H1 (cell line): Measurements from ENCODE around the gene PEPD. TPM values are rescaled to one million over a fixed set of nuclear protein-coding genes. Genes with fewer than 3 reads are reported as not detected.

Experiments used
- CTCF ChIA-PET: fragments of 300-600 bp; sonication (Branson Sonifier 250); formaldehyde crosslinking; loops from one replicate; lab custom pipeline; 2021; ENCODE audit not compliant: partially characterized antibody; lab: Charles Lee
- POLR2A ChIA-PET: fragments of 300-600 bp; sonication (Branson Sonifier 250); formaldehyde crosslinking; loops from one replicate; lab custom pipeline; 2021; ENCODE audit warnings: inconsistent platforms; ENCODE audit not compliant: partially characterized antibody; lab: Charles Lee
- DNase-seq, 2 experiments: peaks; one replicate each; pipeline versions ENCODE4 v3.0.0 to v3.0.0-alpha.2; 2010 to 2022; ENCODE audit warnings: low spot score in 2 of 2, low read depth in 1 of 2, mixed read lengths in 1 of 2
- FAIRE-seq: peaks from 2 replicates; lab custom pipeline; 2011; peaks lifted over from hg19 to GRCh38; lab: Jason Lieb, UNC
- H2AFZ ChIP-seq: 2 replicates; pipeline ENCODE4 v1.8.1; 2012; ENCODE audit warnings: low read length, inconsistent platforms
- H2AK5ac ChIP-seq: 2 replicates; pipeline ENCODE4 v1.6.1; 2013; ENCODE audit warnings: low read depth, low read length
- H2BK120ac ChIP-seq: replicated peaks from 2 replicates; pipeline ENCODE3; 2013; ENCODE audit warnings: low read depth, low read length, inconsistent platforms
- H2BK12ac ChIP-seq: 2 replicates; pipeline ENCODE4 v1.6.1; 2013; ENCODE audit warnings: low read depth, low read length
- H2BK15ac ChIP-seq: 2 replicates; pipeline ENCODE4 v1.6.1; 2013; ENCODE audit warnings: low read length
- H2BK20ac ChIP-seq: 2 replicates; pipeline ENCODE4 v1.6.1; 2013; ENCODE audit warnings: low read length
- H2BK5ac ChIP-seq: 2 replicates; pipeline ENCODE4 v1.6.1; 2013; ENCODE audit warnings: low read depth, low read length
- H3K14ac ChIP-seq: 2 replicates; pipeline ENCODE4 v1.6.1; 2013; ENCODE audit warnings: inconsistent platforms; ENCODE audit not compliant: insufficient read length
- H3K18ac ChIP-seq: 2 replicates; pipeline ENCODE4 v1.6.1; 2013; ENCODE audit warnings: low read length; ENCODE audit errors: extremely low read depth
- H3K23ac ChIP-seq: 2 replicates; pipeline ENCODE4 v1.6.1; 2013; ENCODE audit warnings: inconsistent platforms; ENCODE audit not compliant: insufficient read length
- H3K23me2 ChIP-seq: 2 replicates; pipeline ENCODE4 v1.6.1; 2013; ENCODE audit warnings: low read depth, low read length
- H3K27ac ChIP-seq: 2 replicates; pipeline ENCODE4 v1.6.1; 2011; ENCODE audit warnings: low read depth, low read length, inconsistent platforms
- H3K27me3 ChIP-seq, 4 experiments: replicated peaks in 1 of 4; 1 replicate in 1 of 4; 2 replicates in 3 of 4; pipeline versions ENCODE4 v1.6.1 to v1.8.1; 2011 to 2013; ENCODE audit warnings: low read length in 3 of 4, mild to moderate bottlenecking in 3 of 4, inconsistent platforms in 2 of 4, mixed read lengths in 2 of 4, moderate library complexity in 1 of 4; ENCODE audit not compliant: control insufficient read depth in 3 of 4, insufficient read depth in 3 of 4; ENCODE audit errors: extremely low read depth in 1 of 4
- H3K36me3 ChIP-seq, 4 experiments: 2 replicates each; pipeline versions ENCODE4 v1.6.1 to v1.8.1; 2011 to 2013; ENCODE audit warnings: mild to moderate bottlenecking in 4 of 4, low read length in 3 of 4, moderate library complexity in 2 of 4, control low read depth in 1 of 4, inconsistent platforms in 1 of 4; ENCODE audit not compliant: insufficient read depth in 4 of 4, control insufficient read depth in 2 of 4
- H3K4ac ChIP-seq: replicated peaks from 2 replicates; pipeline ENCODE3; 2013; ENCODE audit warnings: low read length, low read depth, mixed read lengths, inconsistent platforms; ENCODE audit not compliant: insufficient read length
- H3K4me1 ChIP-seq, 4 experiments: replicated peaks in 1 of 4; 1 replicate in 1 of 4; 2 replicates in 3 of 4; pipeline versions ENCODE4 v1.6.1 to v1.8.1; 2011 to 2013; ENCODE audit warnings: low read length in 3 of 4, inconsistent platforms in 2 of 4, mixed read lengths in 1 of 4; ENCODE audit not compliant: insufficient read depth in 4 of 4, control insufficient read depth in 3 of 4
- H3K4me2 ChIP-seq, 2 experiments: 2 replicates each; pipeline versions ENCODE4 v1.6.1 to v1.8.1; 2011 to 2013; ENCODE audit warnings: low read depth in 2 of 2, low read length in 2 of 2, control low read depth in 1 of 2, inconsistent platforms in 1 of 2, mild to moderate bottlenecking in 1 of 2; ENCODE audit not compliant: insufficient read depth in 1 of 2
- H3K4me3 ChIP-seq, 4 experiments: fragments of 200-600, 300-600 bp in 1 of 4; sonication (generic), shearing (Covaris generic), sonication (Bioruptor Twin) in 1 of 4; 2 replicates each; pipeline versions ENCODE4 v1.5.1 to v1.8.1; 2011 to 2016; ENCODE audit warnings: low read length in 4 of 4, low read depth in 3 of 4, control low read depth in 2 of 4, inconsistent platforms in 2 of 4, mild to moderate bottlenecking in 2 of 4, mixed read lengths in 1 of 4, moderate library complexity in 1 of 4; ENCODE audit not compliant: insufficient read depth in 2 of 4; ENCODE audit errors: extremely low read depth in 1 of 4
- H3K56ac ChIP-seq: replicated peaks from 2 replicates; pipeline ENCODE3; 2013; ENCODE audit warnings: low read depth, mild to moderate bottlenecking, mixed read lengths, low read length, inconsistent platforms; ENCODE audit not compliant: insufficient read length
- H3K79me1 ChIP-seq: 2 replicates; pipeline ENCODE4 v1.6.1; 2013; ENCODE audit warnings: low read depth, low read length, control low read depth
- H3K79me2 ChIP-seq, 2 experiments: 2 replicates each; pipeline versions ENCODE4 v1.6.1 to v1.8.1; 2012 to 2013; ENCODE audit warnings: low read length in 2 of 2, mild to moderate bottlenecking in 2 of 2, inconsistent platforms in 1 of 2; ENCODE audit not compliant: insufficient read depth in 2 of 2, control insufficient read depth in 1 of 2
- H3K9ac ChIP-seq, 4 experiments: replicated peaks in 1 of 4; 1 replicate in 1 of 4; 2 replicates in 3 of 4; pipeline versions ENCODE4 v1.6.1 to v1.8.1; 2011 to 2013; ENCODE audit warnings: low read depth in 3 of 4, low read length in 3 of 4, control low read depth in 2 of 4, mild to moderate bottlenecking in 2 of 4, moderate library complexity in 2 of 4, inconsistent platforms in 1 of 4; ENCODE audit errors: extremely low read depth in 1 of 4
- H3K9me3 ChIP-seq, 2 experiments: 2 replicates each; pipeline versions ENCODE4 v1.6.1 to v1.8.1; 2012 to 2013; ENCODE audit warnings: mild to moderate bottlenecking in 2 of 2, moderate library complexity in 2 of 2, control low read depth in 1 of 2, inconsistent platforms in 1 of 2, low read depth in 1 of 2, low read length in 1 of 2, mixed read lengths in 1 of 2; ENCODE audit not compliant: insufficient read depth in 2 of 2
- H4K20me1 ChIP-seq, 2 experiments: replicated peaks in 1 of 2; 2 replicates each; pipeline versions ENCODE3 to v1.8.1; 2011 to 2013; ENCODE audit warnings: inconsistent platforms in 2 of 2, low read length in 2 of 2, mild to moderate bottlenecking in 1 of 2; ENCODE audit not compliant: insufficient read depth in 2 of 2, control insufficient read depth in 1 of 2
- H4K5ac ChIP-seq: 2 replicates; pipeline ENCODE4 v1.6.1; 2013; ENCODE audit warnings: low read length, low read depth, mixed read lengths, inconsistent platforms; ENCODE audit not compliant: insufficient read length
- H4K8ac ChIP-seq: 2 replicates; pipeline ENCODE4 v1.8.0; 2013; ENCODE audit warnings: mild to moderate bottlenecking, moderate library complexity, low read length, inconsistent platforms; ENCODE audit not compliant: insufficient read depth; ENCODE audit errors: extremely low read depth
- H4K91ac ChIP-seq: replicated peaks from 2 replicates; pipeline ENCODE3; 2013; ENCODE audit warnings: low read length, mixed read lengths, inconsistent platforms; ENCODE audit not compliant: insufficient read length
- ATF2 ChIP-seq: IDR thresholded peaks from 2 replicates; pipeline ENCODE4 v1.6.1; 2012; ENCODE audit warnings: low read length, inconsistent platforms
- BACH1 ChIP-seq: IDR thresholded peaks from 2 replicates; pipeline ENCODE4 v1.6.1; 2012; ENCODE audit warnings: low read length, improper control_type of control experiment
- CTBP2 ChIP-seq: IDR thresholded peaks from 2 replicates; pipeline ENCODE4 v1.7.0; 2011; ENCODE audit warnings: borderline replicate concordance, mild to moderate bottlenecking, moderate library complexity, mixed read lengths, low read length; ENCODE audit not compliant: insufficient read depth, insufficient read length
- E2F6 ChIP-seq: IDR thresholded peaks from 2 replicates; pipeline ENCODE4 v1.6.1; 2012; ENCODE audit warnings: inconsistent platforms
- NANOG ChIP-seq: IDR thresholded peaks from 2 replicates; pipeline ENCODE4 v1.6.1; 2011; ENCODE audit warnings: low read length, low read depth, mild to moderate bottlenecking, inconsistent platforms; ENCODE audit not compliant: insufficient read depth, poor library complexity, severe bottlenecking
- SUZ12 ChIP-seq: fragments of 200-600 bp; sonication (generic); IDR thresholded peaks from 2 replicates; pipeline ENCODE4 v1.6.1; 2012; ENCODE audit warnings: mild to moderate bottlenecking, inconsistent platforms, low read length, moderate library complexity, mixed read lengths
- WGBS, 2 experiments: shearing (Covaris generic) in 1 of 2; methylation state at CpG; one replicate each; pipeline versions ENCODE4 v1.1.6 to v1.1.7; 2013 to 2015; ENCODE audit warnings: low lambda C conversion rate in 2 of 2, mixed read lengths in 2 of 2, inconsistent platforms in 1 of 2, low coverage in 1 of 2, missing lambda C conversion rate in 1 of 2; ENCODE audit not compliant: insufficient replicate concordance in 2 of 2, insufficient coverage in 1 of 2, insufficient read length in 1 of 2; ENCODE audit errors: extremely low coverage in 1 of 2, missing lambda C conversion rate in 1 of 2; 5-methylcytosine and 5-hydroxymethylcytosine counted together
- polyA plus RNA-seq, 7 experiments: library from polyadenylated mRNA; depleted of rRNA in 3 of 7; stranded (reverse) in 5 of 7; unstranded in 2 of 7; fragments of >200 nt in 5 of 7; fragments of 200-250 nt in 2 of 7; gene quantifications; 1 replicate in 5 of 7; 2 replicates in 1 of 7; 4 replicates in 1 of 7; pipeline versions ENCODE4 v1.2.1 to v1.2.3, GENCODE V29; 2011 to 2013; ENCODE audit warnings: missing spikeins in 2 of 7, mixed read lengths in 2 of 7
- total RNA-seq: library from RNA; stranded (reverse); fragmentation: NEBNext Ultra II Directional; extraction: Animal tissue kit (Norgen Biotek cat#: 25700); gene quantifications from 2 replicates; pipeline ENCODE4 v1.2.1, GENCODE V29; 2021

PEPD gene
- total and polyA plus RNA-seq, 2 of the 8 experiments (the other 6 are each of a cell fraction or from before 2014, with no cell fraction given) = 84.1 to 178 TPM

DNA sequence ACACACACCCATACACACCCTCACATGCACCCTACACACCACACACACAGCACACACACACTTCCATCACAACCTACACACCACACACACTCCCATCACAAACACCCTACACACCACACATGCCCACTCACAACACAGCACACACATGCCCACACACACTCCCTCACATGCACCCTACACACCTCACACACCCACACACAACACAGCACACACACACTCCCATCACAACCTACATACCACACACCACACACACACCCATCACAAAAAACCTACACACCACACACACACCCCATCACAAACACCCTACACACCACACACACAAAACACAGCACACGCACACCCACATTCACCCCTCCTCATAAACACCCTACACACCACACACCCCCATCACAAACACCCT lies 15.1 kb downstream of the PEPD start:
- CTCF ChIA-PET = no interaction called here
- no peaks in the 10 kb centered on the region; a peak in 1 of 7 replicates for H3K27me3 ChIP-seq

More for the DNA sequence above, 15.1 kb downstream of the PEPD start:
- 100% methylated on average over 1 of the region's 1 CpG for WGBS, 2 experiments
- Histone ChIP-seq H3K79me1 (peaks cover 16% of the 10 kb centered on the region), H2BK120ac (no peak overlapping the region), H3K23me2 (peaks cover 14% of the 10 kb centered on the region; the same call in 1 of the 2 replicates), H3K4me1 (peaks cover 0 to 20% (median 6%) of the 10 kb centered on the region in 4 experiments; a peak in 6 of 7 replicates), H2AK5ac (peak overlapping the region; percentile 42; the same call in 1 of the 2 replicates), H3K27ac (0 out of 2 replicates have a peak overlapping the region, but pooled peaks have one; percentile 1), H3K9ac (no peak overlapping the region), H3K56ac (peak overlapping the region; percentile 99), H2BK12ac (0 out of 2 replicates have a peak overlapping the region, but pooled peaks have one; percentile 3), H3K9me3 (no peaks in the 10 kb centered on the region), H2BK20ac (no peak overlapping the region), H3K4me2 (no peak overlapping the region), H3K14ac (no peak overlapping the region), H2BK15ac (no peak overlapping the region), H3K79me2 (peaks cover 0 to 3% of the 10 kb centered on the region in 2 experiments; a peak in 1 of 4 replicates), H3K23ac (no peak overlapping the region), H3K4me3 (no peak overlapping the region), H3K36me3 (no peaks in the 10 kb centered on the region; a peak in 2 of 8 replicates), H3K18ac (no peak overlapping the region), H3K4ac (no peak overlapping the region), H4K5ac (no peak overlapping the region), H4K20me1 (peaks cover 4 to 15% of the 10 kb centered on the region in 2 experiments), H4K8ac (peak overlapping the region; percentile 80; the same call in 1 of the 2 replicates), H2AFZ (no peak overlapping the region), H4K91ac (peak overlapping the region; percentile 74), H2BK5ac (peak overlapping the region; percentile 13; the same call in 1 of the 2 replicates)
- DNase-seq (no peak), FAIRE-seq (no peak)
- POLR2A ChIA-PET = no interaction called here
- TF ChIP-seq CTBP2 = no peak
- TF ChIP-seq BACH1 = no peak
- no peak for TF ChIP-seq ATF2
- no peak for TF ChIP-seq E2F6
- no peak for TF ChIP-seq SUZ12
- no peak for TF ChIP-seq NANOG
